HEK293 (cell line): ENCODE data around the gene SLC22A13.

Source experiments
- CTCF ChIA-PET: fragments of 350-600 bp; formaldehyde crosslinking; extraction: SDS; loops from one replicate; lab custom pipeline; 2021; ENCODE audit warnings: antibody characterized with exemption; lab: Yijun Ruan, JAX
- POLR2A ChIA-PET: fragments of 300-600 bp; formaldehyde crosslinking; extraction: SDS; loops from one replicate; lab custom pipeline; 2020; ENCODE audit warnings: antibody characterized with exemption, inconsistent platforms; lab: Yijun Ruan, JAX
- H3K27ac ChIP-seq: fragments of 200-500 bp; sonication (Bioruptor generic); 2 replicates; pipeline ENCODE4 v1.5.1; 2014; ENCODE audit warnings: low read depth, low read length, control low read depth, inconsistent platforms; ENCODE audit errors: extremely low read depth
- H3K36me3 ChIP-seq, 2 experiments: fragments of 200-500 bp in 1 of 2; sonication (Bioruptor generic) in 1 of 2; 1 replicate in 1 of 2; 2 replicates in 1 of 2; pipeline ENCODE4 v1.5.1; 2014 to 2017; ENCODE audit warnings: inconsistent platforms in 2 of 2, low read length in 2 of 2; ENCODE audit not compliant: control insufficient read depth in 2 of 2, insufficient read depth in 1 of 2
- H3K4me1 ChIP-seq: fragments of 200-500 bp; sonication (Bioruptor generic); 2 replicates; pipeline ENCODE4 v1.5.1; 2014; ENCODE audit warnings: mild to moderate bottlenecking, low read length, inconsistent platforms; ENCODE audit not compliant: control insufficient read depth, insufficient read depth
- H3K4me3 ChIP-seq: 2 replicates; pipeline ENCODE4 v1.5.1; 2011; ENCODE audit warnings: low read depth, mild to moderate bottlenecking, control low read depth, low read length, moderate library complexity
- H3K9me3 ChIP-seq: fragments of 200-500 bp; sonication (Bioruptor generic); 2 replicates; pipeline ENCODE4 v1.5.1; 2014; ENCODE audit warnings: low read depth, low read length, inconsistent platforms; ENCODE audit not compliant: control insufficient read depth, insufficient read depth
- GLIS1 ChIP-seq: fragments of 450-650 bp; formaldehyde crosslinking; IDR thresholded peaks from 2 replicates; pipeline ENCODE4 v1.5.1; 2016; ENCODE audit warnings: missing biosample characterization, missing genetic modification characterization
- KLF16 ChIP-seq: fragments of 450-650 bp; formaldehyde crosslinking; IDR thresholded peaks from 2 replicates; pipeline ENCODE4 v1.5.1; 2017; ENCODE audit warnings: missing biosample characterization, missing genetic modification characterization
- SCRT1 ChIP-seq: fragments of 450-650 bp; formaldehyde crosslinking; IDR thresholded peaks from 2 replicates; pipeline ENCODE4 v1.5.1; 2016; ENCODE audit warnings: missing biosample characterization, missing genetic modification characterization, borderline replicate concordance
- TRIM28 ChIP-seq: IDR thresholded peaks from 2 replicates; pipeline ENCODE4 v1.6.1; 2011; ENCODE audit warnings: low read length, control low read depth, borderline replicate concordance
- ZBTB21 ChIP-seq: fragments of 450-650 bp; formaldehyde crosslinking; IDR thresholded peaks from 2 replicates; pipeline ENCODE4 v1.5.1; 2017; ENCODE audit warnings: missing biosample characterization, missing genetic modification characterization
- ZNF10 ChIP-seq: fragments of 450-650 bp; formaldehyde crosslinking; IDR thresholded peaks from 2 replicates; pipeline ENCODE4 v1.5.1; 2017; ENCODE audit warnings: missing biosample characterization, missing genetic modification characterization
- ZNF112 ChIP-seq: fragments of 450-650 bp; formaldehyde crosslinking; IDR thresholded peaks from 2 replicates; pipeline ENCODE4 v1.5.0; 2017; ENCODE audit warnings: missing biosample characterization, missing genetic modification characterization
- ZNF133 ChIP-seq: fragments of 450-650 bp; formaldehyde crosslinking; IDR thresholded peaks from 2 replicates; pipeline ENCODE4 v1.5.1; 2016; ENCODE audit warnings: missing biosample characterization, missing genetic modification characterization
- ZNF140 ChIP-seq: fragments of 450-650 bp; formaldehyde crosslinking; IDR thresholded peaks from 2 replicates; pipeline ENCODE4 v1.5.1; 2016; ENCODE audit warnings: missing biosample characterization, missing genetic modification characterization
- ZNF24 ChIP-seq: fragments of 450-650 bp; formaldehyde crosslinking; IDR thresholded peaks from 2 replicates; pipeline ENCODE4 v1.5.1; 2016; ENCODE audit warnings: missing biosample characterization, missing genetic modification characterization
- ZNF292 ChIP-seq: fragments of 450-650 bp; formaldehyde crosslinking; IDR thresholded peaks from 2 replicates; pipeline ENCODE4 v1.5.1; 2016; ENCODE audit warnings: low read depth, missing biosample characterization, missing genetic modification characterization, borderline replicate concordance
- ZNF501 ChIP-seq: fragments of 450-650 bp; formaldehyde crosslinking; IDR thresholded peaks from 2 replicates; pipeline ENCODE4 v1.5.1; 2016; ENCODE audit warnings: missing biosample characterization, missing genetic modification characterization
- ZNF707 ChIP-seq: fragments of 450-650 bp; formaldehyde crosslinking; IDR thresholded peaks from 2 replicates; pipeline ENCODE4 v1.5.1; 2016; ENCODE audit warnings: missing biosample characterization, missing genetic modification characterization
- TF ChIP-seq, protein P1 (sequence below): fragments of 450-650 bp; formaldehyde crosslinking; IDR thresholded peaks from 2 replicates; pipeline ENCODE4 v1.5.1; 2016; ENCODE audit warnings: missing biosample characterization, missing genetic modification characterization
- TF ChIP-seq, protein P2 (sequence below): fragments of 450-650 bp; formaldehyde crosslinking; IDR thresholded peaks from 2 replicates; pipeline ENCODE4 v1.5.1; 2016; ENCODE audit warnings: missing biosample characterization, missing genetic modification characterization, borderline replicate concordance
- TF ChIP-seq, protein P3 (sequence below): fragments of 450-650 bp; formaldehyde crosslinking; IDR thresholded peaks from 2 replicates; pipeline ENCODE4 v1.5.1; 2017; ENCODE audit warnings: missing biosample characterization, missing genetic modification characterization
- TF ChIP-seq, protein P4 (sequence below): fragments of 450-650 bp; formaldehyde crosslinking; IDR thresholded peaks from 2 replicates; pipeline ENCODE4 v1.5.1; 2016; ENCODE audit warnings: missing biosample characterization, missing genetic modification characterization
- TF ChIP-seq, protein P5 (sequence below): fragments of 450-650 bp; formaldehyde crosslinking; IDR thresholded peaks from 2 replicates; pipeline ENCODE4 v1.5.1; 2016; ENCODE audit warnings: missing biosample characterization, missing genetic modification characterization
- TF ChIP-seq, protein P6 (sequence below): fragments of 450-650 bp; formaldehyde crosslinking; IDR thresholded peaks from 2 replicates; pipeline ENCODE4 v1.5.1; 2016; ENCODE audit warnings: missing biosample characterization, missing genetic modification characterization

Gene SLC22A13

GRCh38 chr3:38221005-38221404 is 44.6 kb upstream of the SLC22A13 start (continued):
- TF ChIP-seq, protein P1, sequence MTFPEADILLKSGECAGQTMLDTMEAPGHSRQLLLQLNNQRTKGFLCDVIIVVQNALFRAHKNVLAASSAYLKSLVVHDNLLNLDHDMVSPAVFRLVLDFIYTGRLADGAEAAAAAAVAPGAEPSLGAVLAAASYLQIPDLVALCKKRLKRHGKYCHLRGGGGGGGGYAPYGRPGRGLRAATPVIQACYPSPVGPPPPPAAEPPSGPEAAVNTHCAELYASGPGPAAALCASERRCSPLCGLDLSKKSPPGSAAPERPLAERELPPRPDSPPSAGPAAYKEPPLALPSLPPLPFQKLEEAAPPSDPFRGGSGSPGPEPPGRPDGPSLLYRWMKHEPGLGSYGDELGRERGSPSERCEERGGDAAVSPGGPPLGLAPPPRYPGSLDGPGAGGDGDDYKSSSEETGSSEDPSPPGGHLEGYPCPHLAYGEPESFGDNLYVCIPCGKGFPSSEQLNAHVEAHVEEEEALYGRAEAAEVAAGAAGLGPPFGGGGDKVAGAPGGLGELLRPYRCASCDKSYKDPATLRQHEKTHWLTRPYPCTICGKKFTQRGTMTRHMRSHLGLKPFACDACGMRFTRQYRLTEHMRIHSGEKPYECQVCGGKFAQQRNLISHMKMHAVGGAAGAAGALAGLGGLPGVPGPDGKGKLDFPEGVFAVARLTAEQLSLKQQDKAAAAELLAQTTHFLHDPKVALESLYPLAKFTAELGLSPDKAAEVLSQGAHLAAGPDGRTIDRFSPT (tag by site-specific recombination), result no peak
- TF ChIP-seq ZNF501 (tag by site-specific recombination) (no peak), ZNF707 (tag by site-specific recombination) (no peak), TRIM28 (no peak), SCRT1 (no peak), ZBTB21 (tag by site-specific recombination) (no peak), ZNF140 (tag by site-specific recombination) (no peak)
- TF ChIP-seq, protein P2, sequence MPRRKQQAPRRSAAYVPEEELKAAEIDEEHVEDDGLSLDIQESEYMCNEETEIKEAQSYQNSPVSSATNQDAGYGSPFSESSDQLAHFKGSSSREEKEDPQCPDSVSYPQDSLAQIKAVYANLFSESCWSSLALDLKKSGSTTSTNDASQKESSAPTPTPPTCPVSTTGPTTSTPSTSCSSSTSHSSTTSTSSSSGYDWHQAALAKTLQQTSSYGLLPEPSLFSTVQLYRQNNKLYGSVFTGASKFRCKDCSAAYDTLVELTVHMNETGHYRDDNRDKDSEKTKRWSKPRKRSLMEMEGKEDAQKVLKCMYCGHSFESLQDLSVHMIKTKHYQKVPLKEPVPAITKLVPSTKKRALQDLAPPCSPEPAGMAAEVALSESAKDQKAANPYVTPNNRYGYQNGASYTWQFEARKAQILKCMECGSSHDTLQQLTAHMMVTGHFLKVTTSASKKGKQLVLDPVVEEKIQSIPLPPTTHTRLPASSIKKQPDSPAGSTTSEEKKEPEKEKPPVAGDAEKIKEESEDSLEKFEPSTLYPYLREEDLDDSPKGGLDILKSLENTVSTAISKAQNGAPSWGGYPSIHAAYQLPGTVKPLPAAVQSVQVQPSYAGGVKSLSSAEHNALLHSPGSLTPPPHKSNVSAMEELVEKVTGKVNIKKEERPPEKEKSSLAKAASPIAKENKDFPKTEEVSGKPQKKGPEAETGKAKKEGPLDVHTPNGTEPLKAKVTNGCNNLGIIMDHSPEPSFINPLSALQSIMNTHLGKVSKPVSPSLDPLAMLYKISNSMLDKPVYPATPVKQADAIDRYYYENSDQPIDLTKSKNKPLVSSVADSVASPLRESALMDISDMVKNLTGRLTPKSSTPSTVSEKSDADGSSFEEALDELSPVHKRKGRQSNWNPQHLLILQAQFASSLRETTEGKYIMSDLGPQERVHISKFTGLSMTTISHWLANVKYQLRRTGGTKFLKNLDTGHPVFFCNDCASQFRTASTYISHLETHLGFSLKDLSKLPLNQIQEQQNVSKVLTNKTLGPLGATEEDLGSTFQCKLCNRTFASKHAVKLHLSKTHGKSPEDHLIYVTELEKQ (tag by site-specific recombination), result no peak
- TF ChIP-seq, protein P3, sequence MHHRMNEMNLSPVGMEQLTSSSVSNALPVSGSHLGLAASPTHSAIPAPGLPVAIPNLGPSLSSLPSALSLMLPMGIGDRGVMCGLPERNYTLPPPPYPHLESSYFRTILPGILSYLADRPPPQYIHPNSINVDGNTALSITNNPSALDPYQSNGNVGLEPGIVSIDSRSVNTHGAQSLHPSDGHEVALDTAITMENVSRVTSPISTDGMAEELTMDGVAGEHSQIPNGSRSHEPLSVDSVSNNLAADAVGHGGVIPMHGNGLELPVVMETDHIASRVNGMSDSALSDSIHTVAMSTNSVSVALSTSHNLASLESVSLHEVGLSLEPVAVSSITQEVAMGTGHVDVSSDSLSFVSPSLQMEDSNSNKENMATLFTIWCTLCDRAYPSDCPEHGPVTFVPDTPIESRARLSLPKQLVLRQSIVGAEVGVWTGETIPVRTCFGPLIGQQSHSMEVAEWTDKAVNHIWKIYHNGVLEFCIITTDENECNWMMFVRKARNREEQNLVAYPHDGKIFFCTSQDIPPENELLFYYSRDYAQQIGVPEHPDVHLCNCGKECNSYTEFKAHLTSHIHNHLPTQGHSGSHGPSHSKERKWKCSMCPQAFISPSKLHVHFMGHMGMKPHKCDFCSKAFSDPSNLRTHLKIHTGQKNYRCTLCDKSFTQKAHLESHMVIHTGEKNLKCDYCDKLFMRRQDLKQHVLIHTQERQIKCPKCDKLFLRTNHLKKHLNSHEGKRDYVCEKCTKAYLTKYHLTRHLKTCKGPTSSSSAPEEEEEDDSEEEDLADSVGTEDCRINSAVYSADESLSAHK (tag by site-specific recombination), result no peak

DNA sequence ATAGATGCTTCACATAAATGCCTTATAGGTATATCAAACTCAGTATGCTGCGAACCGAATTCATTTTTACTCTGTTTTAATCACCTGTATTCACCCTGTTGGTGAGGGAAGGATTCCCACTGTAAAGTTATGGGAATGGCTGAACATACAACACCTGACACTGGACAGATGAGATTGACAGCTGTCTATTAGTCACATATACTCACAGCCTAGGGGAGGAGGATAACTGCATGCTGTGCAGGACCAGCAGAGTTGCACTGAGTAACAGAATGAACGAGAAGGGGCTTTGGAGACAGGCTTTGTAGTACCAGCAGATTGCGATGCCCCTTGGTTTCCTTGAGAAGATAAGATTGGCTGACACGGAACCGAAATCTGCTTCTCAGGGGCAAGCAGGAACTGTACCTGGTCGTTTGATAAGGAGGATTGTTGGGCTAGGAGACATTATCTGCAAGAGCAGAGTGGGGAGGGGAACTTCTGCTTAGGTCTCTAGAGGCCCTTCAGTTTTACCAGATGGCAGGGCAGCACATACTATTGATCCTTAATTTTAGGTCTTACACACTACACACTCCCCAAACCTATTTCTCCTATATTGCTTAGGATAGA is 43.5 kb upstream of the SLC22A13 start:
- CTCF ChIA-PET, result no interaction called here
- Histone ChIP-seq H3K4me1 (no peaks in the 10 kb centered on the region), H3K27ac (no peak overlapping the region), H3K4me3 (no peak overlapping the region), H3K36me3 (peaks cover 3 to 45% of the 10 kb centered on the region in 2 experiments), H3K9me3 (no peaks in the 10 kb centered on the region)
- POLR2A ChIA-PET, result no interaction called here
- TF ChIP-seq KLF16 (tag by site-specific recombination) (no peak), ZNF112 (tag by site-specific recombination) (no peak), ZNF133 (tag by site-specific recombination) (no peak), ZNF140 (tag by site-specific recombination) (no peak), ZNF10 (tag by site-specific recombination) (no peak), ZNF24 (no peak), ZNF292 (tag by site-specific recombination) (no peak), GLIS1 (tag by site-specific recombination) (no peak)
- TF ChIP-seq, protein P4, sequence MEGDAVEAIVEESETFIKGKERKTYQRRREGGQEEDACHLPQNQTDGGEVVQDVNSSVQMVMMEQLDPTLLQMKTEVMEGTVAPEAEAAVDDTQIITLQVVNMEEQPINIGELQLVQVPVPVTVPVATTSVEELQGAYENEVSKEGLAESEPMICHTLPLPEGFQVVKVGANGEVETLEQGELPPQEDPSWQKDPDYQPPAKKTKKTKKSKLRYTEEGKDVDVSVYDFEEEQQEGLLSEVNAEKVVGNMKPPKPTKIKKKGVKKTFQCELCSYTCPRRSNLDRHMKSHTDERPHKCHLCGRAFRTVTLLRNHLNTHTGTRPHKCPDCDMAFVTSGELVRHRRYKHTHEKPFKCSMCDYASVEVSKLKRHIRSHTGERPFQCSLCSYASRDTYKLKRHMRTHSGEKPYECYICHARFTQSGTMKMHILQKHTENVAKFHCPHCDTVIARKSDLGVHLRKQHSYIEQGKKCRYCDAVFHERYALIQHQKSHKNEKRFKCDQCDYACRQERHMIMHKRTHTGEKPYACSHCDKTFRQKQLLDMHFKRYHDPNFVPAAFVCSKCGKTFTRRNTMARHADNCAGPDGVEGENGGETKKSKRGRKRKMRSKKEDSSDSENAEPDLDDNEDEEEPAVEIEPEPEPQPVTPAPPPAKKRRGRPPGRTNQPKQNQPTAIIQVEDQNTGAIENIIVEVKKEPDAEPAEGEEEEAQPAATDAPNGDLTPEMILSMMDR (tag by site-specific recombination), result no peak
- TF ChIP-seq, protein P5, sequence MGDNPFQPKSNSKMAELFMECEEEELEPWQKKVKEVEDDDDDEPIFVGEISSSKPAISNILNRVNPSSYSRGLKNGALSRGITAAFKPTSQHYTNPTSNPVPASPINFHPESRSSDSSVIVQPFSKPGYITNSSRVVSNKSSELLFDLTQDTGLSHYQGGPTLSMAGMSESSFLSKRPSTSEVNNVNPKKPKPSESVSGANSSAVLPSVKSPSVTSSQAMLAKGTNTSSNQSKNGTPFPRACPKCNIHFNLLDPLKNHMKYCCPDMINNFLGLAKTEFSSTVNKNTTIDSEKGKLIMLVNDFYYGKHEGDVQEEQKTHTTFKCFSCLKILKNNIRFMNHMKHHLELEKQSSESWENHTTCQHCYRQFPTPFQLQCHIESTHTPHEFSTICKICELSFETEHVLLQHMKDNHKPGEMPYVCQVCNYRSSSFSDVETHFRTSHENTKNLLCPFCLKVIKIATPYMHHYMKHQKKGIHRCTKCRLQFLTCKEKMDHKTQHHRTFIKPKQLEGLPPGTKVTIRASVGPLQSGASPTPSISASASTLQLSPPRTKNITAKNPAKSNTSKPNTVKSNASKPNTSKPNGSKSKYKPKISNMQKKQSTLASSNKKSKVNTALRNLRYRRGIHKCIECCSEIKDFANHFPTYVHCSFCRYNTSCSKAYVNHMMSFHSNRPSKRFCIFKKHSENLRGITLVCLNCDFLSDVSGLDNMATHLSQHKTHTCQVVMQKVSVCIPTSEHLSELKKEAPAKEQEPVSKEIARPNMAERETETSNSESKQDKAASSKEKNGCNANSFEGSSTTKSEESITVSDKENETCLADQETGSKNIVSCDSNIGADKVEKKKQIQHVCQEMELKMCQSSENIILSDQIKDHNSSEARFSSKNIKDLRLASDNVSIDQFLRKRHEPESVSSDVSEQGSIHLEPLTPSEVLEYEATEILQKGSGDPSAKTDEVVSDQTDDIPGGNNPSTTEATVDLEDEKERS (tag by site-specific recombination), result no peak
- TF ChIP-seq, protein P3 (tag by site-specific recombination), result no peak
- TF ChIP-seq, protein P6, sequence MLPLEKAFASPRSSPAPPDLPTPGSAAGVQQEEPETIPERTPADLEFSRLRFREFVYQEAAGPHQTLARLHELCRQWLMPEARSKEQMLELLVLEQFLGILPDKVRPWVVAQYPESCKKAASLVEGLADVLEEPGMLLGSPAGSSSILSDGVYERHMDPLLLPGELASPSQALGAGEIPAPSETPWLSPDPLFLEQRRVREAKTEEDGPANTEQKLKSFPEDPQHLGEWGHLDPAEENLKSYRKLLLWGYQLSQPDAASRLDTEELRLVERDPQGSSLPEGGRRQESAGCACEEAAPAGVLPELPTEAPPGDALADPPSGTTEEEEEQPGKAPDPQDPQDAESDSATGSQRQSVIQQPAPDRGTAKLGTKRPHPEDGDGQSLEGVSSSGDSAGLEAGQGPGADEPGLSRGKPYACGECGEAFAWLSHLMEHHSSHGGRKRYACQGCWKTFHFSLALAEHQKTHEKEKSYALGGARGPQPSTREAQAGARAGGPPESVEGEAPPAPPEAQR (tag by site-specific recombination), result no peak
